ENCODE results near the gene ITPR2.
A peak's percentile ranks its signal among the peaks of the same experiment; 100 is the strongest.

ITPR2 gene

GRCh38 chr12:26813812-26814211, 19.2 kb downstream of the ITPR2 start:
- no peak for DNase-seq
- Mint-ChIP-seq H3K9me3 (no peaks in the 10 kb centered on the region), H3K4me3 (no peak overlapping the region), H3K27ac (no peak overlapping the region), H3K36me3 (ENCODE audit: low read depth) (no peaks in the 10 kb centered on the region), H3K4me1 (peaks cover 10% of the 10 kb centered on the region), H3K27me3 (ENCODE audit: low read depth, poor library complexity) (no peaks in the 10 kb centered on the region)
- no peak for TF ChIP-seq CTCF (IDR thresholded peaks at IDR 0.05)

DNA sequence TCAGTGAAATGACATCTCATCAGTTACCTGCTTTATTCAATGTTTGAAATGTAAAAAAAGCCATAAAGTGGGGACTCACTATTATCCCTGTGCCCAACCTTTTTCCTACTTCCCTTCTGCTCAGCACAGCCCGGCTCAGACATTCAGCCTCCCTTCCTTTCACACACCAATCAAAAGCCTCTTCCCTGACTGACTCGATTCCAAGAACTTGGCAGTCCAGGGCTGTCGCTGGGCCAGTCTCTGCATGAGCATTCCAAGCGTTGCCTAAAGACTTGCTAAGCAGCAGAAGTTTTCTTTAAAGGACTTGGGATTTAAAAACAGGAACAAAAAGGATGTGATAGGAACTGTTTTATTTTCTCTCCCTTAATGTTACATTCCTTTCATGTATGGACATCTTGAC, 22.7 kb downstream of the ITPR2 start:
- no peaks in the 10 kb centered on the region for H3K27me3 Mint-ChIP-seq (ENCODE audit: low read depth, poor library complexity)
- peak overlapping the region; percentile 87 for H3K27ac Mint-ChIP-seq
- no peaks in the 10 kb centered on the region for H3K36me3 Mint-ChIP-seq (ENCODE audit: low read depth)
- H3K4me1 Mint-ChIP-seq = peaks cover 5% of the 10 kb centered on the region
- no peak for TF ChIP-seq CTCF (IDR thresholded peaks at IDR 0.05)
- no peak overlapping the region for H3K4me3 Mint-ChIP-seq
- no peaks in the 10 kb centered on the region for H3K9me3 Mint-ChIP-seq
- DNase-seq = no peak

DNA sequence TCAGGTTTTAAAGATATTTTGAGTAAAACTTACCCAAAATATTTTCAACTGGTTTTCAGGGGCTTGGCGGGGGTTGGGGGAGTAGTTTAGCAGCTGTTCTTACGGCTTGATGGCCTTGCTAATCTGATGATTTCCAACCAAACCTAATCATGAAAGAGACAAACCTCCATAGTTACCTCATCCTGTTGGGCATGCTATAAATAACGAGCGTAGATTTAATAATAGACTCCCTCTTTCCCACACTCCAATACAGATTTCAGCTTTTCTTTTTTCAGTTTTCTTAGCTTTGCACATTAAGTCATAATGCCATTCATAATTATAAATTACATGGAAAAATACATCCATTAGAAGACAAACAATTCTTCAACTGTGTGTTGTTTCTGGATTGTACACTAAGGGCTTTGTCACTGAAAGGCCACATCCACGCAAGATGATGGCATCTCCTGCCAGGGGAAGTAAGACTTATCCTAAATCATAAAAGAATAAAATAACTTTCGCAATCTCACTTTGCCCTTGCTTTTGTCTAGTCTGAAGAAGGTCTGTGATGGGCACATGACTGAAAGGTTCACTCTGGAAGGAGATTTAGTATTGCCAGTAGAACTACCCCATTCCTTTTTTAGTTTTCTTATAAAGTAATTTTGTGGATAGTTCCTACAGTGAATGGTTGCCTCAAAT, 23.2 kb downstream of the ITPR2 start:
- no peaks in the 10 kb centered on the region for H3K36me3 Mint-ChIP-seq (ENCODE audit: low read depth)
- H3K4me1 Mint-ChIP-seq = peaks cover 5% of the 10 kb centered on the region
- no peaks in the 10 kb centered on the region for H3K27me3 Mint-ChIP-seq (ENCODE audit: low read depth, poor library complexity)
- TF ChIP-seq CTCF (IDR thresholded peaks at IDR 0.05) = no peak
- no peaks in the 10 kb centered on the region for H3K9me3 Mint-ChIP-seq
- no peak for DNase-seq
- peak overlapping the region; percentile 12 for H3K27ac Mint-ChIP-seq
- no peak overlapping the region for H3K4me3 Mint-ChIP-seq

GRCh38 chr12:26808766-26809476, 24.1 kb downstream of the ITPR2 start:
- no peak for DNase-seq
- Mint-ChIP-seq H3K27me3 (ENCODE audit: low read depth, poor library complexity) (no peaks in the 10 kb centered on the region), H3K4me1 (peaks cover 5% of the 10 kb centered on the region), H3K27ac (no peak overlapping the region), H3K9me3 (no peaks in the 10 kb centered on the region), H3K4me3 (no peak overlapping the region), H3K36me3 (ENCODE audit: low read depth) (no peaks in the 10 kb centered on the region)
- no peak for TF ChIP-seq CTCF (IDR thresholded peaks at IDR 0.05)

DNA sequence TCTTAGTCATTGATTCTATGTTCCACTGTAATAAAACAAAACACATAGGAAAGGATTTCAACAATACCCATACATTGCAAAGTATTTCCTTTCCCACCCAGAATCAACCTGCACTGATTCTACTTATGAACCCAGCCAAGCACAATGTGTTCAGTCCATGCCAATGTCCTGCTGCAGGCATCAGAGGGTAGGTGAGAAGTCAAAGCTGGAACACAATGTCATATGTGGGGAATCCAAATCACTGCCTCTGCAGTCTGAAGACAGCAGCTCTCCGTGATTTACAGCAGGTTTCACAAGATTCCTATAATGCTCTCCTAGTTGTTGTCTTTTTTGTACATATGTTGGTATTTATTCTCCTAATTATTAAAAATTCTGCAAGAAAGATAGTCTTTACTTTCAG, 25.7 kb downstream of the ITPR2 start:
- no peak overlapping the region for H3K27ac Mint-ChIP-seq
- H3K4me3 Mint-ChIP-seq = no peak overlapping the region
- DNase-seq = no peak
- peaks cover 5% of the 10 kb centered on the region for H3K4me1 Mint-ChIP-seq
- no peak for TF ChIP-seq CTCF (IDR thresholded peaks at IDR 0.05)
- no peaks in the 10 kb centered on the region for H3K9me3 Mint-ChIP-seq
- no peaks in the 10 kb centered on the region for H3K27me3 Mint-ChIP-seq (ENCODE audit: low read depth, poor library complexity)
- no peaks in the 10 kb centered on the region for H3K36me3 Mint-ChIP-seq (ENCODE audit: low read depth)

DNA sequence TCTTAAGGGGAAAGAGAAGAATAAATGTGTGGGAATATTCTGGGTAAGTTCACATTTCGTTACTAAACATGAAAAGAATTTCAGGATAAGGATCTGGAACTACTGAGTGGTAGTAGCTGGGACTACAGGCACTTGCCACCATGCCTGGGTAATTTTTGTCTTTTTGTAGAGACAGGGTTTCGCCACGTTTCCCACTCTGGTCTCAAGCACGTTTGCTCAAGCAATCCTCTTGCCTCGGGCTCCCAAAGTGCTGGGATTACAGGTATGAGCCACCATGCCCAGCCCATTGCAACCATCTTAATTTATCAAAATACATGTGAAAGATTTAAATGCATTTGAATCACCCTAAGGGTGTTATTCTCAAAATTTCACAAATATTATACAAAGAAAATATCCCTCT, 26.4 kb downstream of the ITPR2 start:
- Mint-ChIP-seq H3K27ac (no peak overlapping the region), H3K4me3 (no peak overlapping the region), H3K9me3 (no peaks in the 10 kb centered on the region), H3K4me1 (peaks cover 5% of the 10 kb centered on the region), H3K27me3 (ENCODE audit: low read depth, poor library complexity) (no peaks in the 10 kb centered on the region), H3K36me3 (ENCODE audit: low read depth) (no peaks in the 10 kb centered on the region)
- TF ChIP-seq CTCF (IDR thresholded peaks at IDR 0.05) = no peak
- no peak for DNase-seq

Measured in nephron progenitor cell (in vitro differentiated cells).